ENCODE measurements around the gene CNOT6.

The CNOT6 gene

GRCh38 chr5:180590543-180591310, 96.5 kb downstream of the CNOT6 start:
- no peak for ATAC-seq
- TF ChIP-seq ESRRG (CRISPR knock-in tag; IDR thresholded peaks at IDR 0.05) = no peak
- no peak for TF ChIP-seq ZNF8 (CRISPR knock-in tag; IDR thresholded peaks at IDR 0.05)
- TF ChIP-seq ZC3H10 (CRISPR knock-in tag; IDR thresholded peaks at IDR 0.05) = no peak
- no peak for TF ChIP-seq ZNF70 (CRISPR knock-in tag; IDR thresholded peaks at IDR 0.05)
- TF ChIP-seq BACH2 (CRISPR knock-in tag; IDR thresholded peaks at IDR 0.05; ENCODE audit: borderline replicate concordance) = no peak
- no peak for TF ChIP-seq ZNF565 (CRISPR knock-in tag; conservative IDR thresholded peaks at IDR 0.05; ENCODE audit: low read depth)
- no peak for TF ChIP-seq ARNTL (CRISPR knock-in tag; IDR thresholded peaks at IDR 0.05; ENCODE audit: borderline replicate concordance, low read depth)
- no peak for TF ChIP-seq POU6F1 (CRISPR knock-in tag; IDR thresholded peaks at IDR 0.05; ENCODE audit: borderline replicate concordance, low read depth)
- TF ChIP-seq PPARA (CRISPR knock-in tag; IDR thresholded peaks at IDR 0.05; ENCODE audit: borderline replicate concordance) = no peak
- no peak for TF ChIP-seq CSRNP3 (CRISPR knock-in tag; IDR thresholded peaks at IDR 0.05)
- no peak for TF ChIP-seq TOX (CRISPR knock-in tag; IDR thresholded peaks at IDR 0.05; ENCODE audit: borderline replicate concordance)

- no peak; the same call in 1 of the 3 replicates for ATAC-seq
Measured at GRCh38 chr5:180591311-180591887, 97.2 kb downstream of the CNOT6 start, which contains the start of gene SCGB3A1. TSS of gene SCGB3A1 (minus strand) at chr5:180591499. CDS start at chr5:180591462, 37 bp downstream.

More at GRCh38 chr5:180591311-180591887, 97.2 kb downstream of the CNOT6 start, which contains the start of gene SCGB3A1:
- TF ChIP-seq TSHZ2 (CRISPR knock-in tag; IDR thresholded peaks at IDR 0.05) (no peak), ZNF8 (CRISPR knock-in tag; IDR thresholded peaks at IDR 0.05) (no peak), ZFP30 (CRISPR knock-in tag; IDR thresholded peaks at IDR 0.05) (no peak), PATZ1 (CRISPR knock-in tag; IDR thresholded peaks at IDR 0.05; ENCODE audit: borderline replicate concordance) (no peak), CSRNP3 (CRISPR knock-in tag; IDR thresholded peaks at IDR 0.05) (no peak), CSDC2 (CRISPR knock-in tag; IDR thresholded peaks at IDR 0.05) (no peak), ESRRG (CRISPR knock-in tag; IDR thresholded peaks at IDR 0.05) (no peak), CREB5 (CRISPR knock-in tag; IDR thresholded peaks at IDR 0.05; ENCODE audit: low read depth) (no peak), ZFP3 (CRISPR knock-in tag; IDR thresholded peaks at IDR 0.05) (no peak), ZNF70 (CRISPR knock-in tag; IDR thresholded peaks at IDR 0.05) (no peak), OSR1 (CRISPR knock-in tag; IDR thresholded peaks at IDR 0.05) (no peak), TOX (CRISPR knock-in tag; IDR thresholded peaks at IDR 0.05; ENCODE audit: borderline replicate concordance) (no peak), ZC3H10 (CRISPR knock-in tag; IDR thresholded peaks at IDR 0.05) (no peak), ISL1 (CRISPR knock-in tag; IDR thresholded peaks at IDR 0.05) (no peak), RARB (CRISPR knock-in tag; IDR thresholded peaks at IDR 0.05) (no peak), ZNF565 (CRISPR knock-in tag; conservative IDR thresholded peaks at IDR 0.05; ENCODE audit: low read depth) (no peak)
